ENCODE measurements around the gene HBE1. TPM values are rescaled to one million over a fixed set of nuclear protein-coding genes. Genes with fewer than 3 reads are reported as not detected.

The HBE1 gene
- polyA plus RNA-seq, 3 donors = not detected

DNA sequence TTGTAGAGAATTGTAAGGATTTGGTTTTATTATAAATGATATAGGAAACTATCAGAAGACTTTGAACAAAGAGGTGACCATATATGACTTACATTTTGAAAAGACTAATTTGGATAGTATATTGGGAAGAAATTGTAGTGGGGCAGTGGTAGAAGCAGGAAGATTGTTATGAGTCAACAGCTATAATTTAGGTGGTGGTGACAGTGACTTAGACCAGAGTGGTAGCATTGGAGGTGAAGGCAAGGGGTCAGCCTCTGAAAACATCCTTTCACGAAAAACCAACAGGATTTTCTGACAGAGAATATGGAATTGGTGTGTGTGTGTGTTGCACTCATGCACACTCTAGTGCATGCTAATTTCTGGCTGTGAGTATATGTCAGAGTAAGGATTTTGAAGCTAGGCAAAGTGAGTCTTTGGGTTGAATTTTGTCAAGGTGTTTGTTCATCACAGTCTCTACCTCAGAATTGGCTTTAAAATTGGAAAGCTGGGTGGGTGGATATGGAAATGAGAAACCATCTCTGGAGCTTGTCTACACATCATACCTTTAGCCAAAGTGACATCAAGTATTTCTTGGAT is 8.2 kb upstream of the HBE1 start:
- Histone ChIP-seq H4K20me1 (ENCODE audit: insufficient read depth, low read length) (no peaks in the 10 kb centered on the region), H3K79me2 (ENCODE audit: insufficient read depth, low read length) (no peaks in the 10 kb centered on the region), H3K9ac (ENCODE audit: insufficient read depth, low read length, poor library complexity, severe bottlenecking) (no peak overlapping the region), H2AFZ (ENCODE audit: insufficient read depth, low read depth, low read length, poor library complexity, severe bottlenecking) (no peak overlapping the region), H3K4me3 (replicated peaks in 1 of 3; ENCODE audit: low read depth in 2 of 3, low read length in 3 of 3) (no peak overlapping the region), H3K36me3 (replicated peaks in 1 of 2; ENCODE audit: control insufficient read depth in 1 of 2, insufficient read depth in 2 of 2, low read length in 2 of 2) (no peaks in the 10 kb centered on the region), H3K9me3 (replicated peaks in 1 of 2; ENCODE audit: control insufficient read depth in 1 of 2, insufficient read depth in 1 of 2, low read length in 2 of 2) (no peaks in the 10 kb centered on the region), H3K4me2 (replicated peaks; ENCODE audit: extremely low read depth, low read length, poor library complexity, severe bottlenecking) (no peak overlapping the region), H3K27me3 (ENCODE audit: control insufficient read depth in 2 of 2, insufficient read depth in 2 of 2, low read length in 2 of 2) (no peaks in the 10 kb centered on the region), H3K4me1 (ENCODE audit: control insufficient read depth in 1 of 2, insufficient read depth in 2 of 2, low read length in 2 of 2) (peaks cover 0 to 4% of the 10 kb centered on the region in 2 donors), H3K27ac (ENCODE audit: low read depth in 1 of 2, low read length in 2 of 2) (no peak overlapping the region)
- Mint-ChIP-seq H3K27ac (no peak overlapping the region), H3K4me3 (no peak overlapping the region), H3K36me3 (no peaks in the 10 kb centered on the region), H3K4me1 (peaks cover 4% of the 10 kb centered on the region), H3K9me3 (peaks cover 0 to 2% (median 0%) of the 10 kb centered on the region in 7 donors), H3K27me3 (ENCODE audit: low read depth in 3 of 3) (peaks cover 0 to 3% (median 0%) of the 10 kb centered on the region in 3 donors)
- 100% methylated on average over 1 of the region's 1 CpG for WGBS (ENCODE audit: insufficient coverage)
- intact Hi-C loops (cut with micrococcal nuclease) = no loop called here
- no peak for DNase-seq
- TF ChIP-seq, protein P1, sequence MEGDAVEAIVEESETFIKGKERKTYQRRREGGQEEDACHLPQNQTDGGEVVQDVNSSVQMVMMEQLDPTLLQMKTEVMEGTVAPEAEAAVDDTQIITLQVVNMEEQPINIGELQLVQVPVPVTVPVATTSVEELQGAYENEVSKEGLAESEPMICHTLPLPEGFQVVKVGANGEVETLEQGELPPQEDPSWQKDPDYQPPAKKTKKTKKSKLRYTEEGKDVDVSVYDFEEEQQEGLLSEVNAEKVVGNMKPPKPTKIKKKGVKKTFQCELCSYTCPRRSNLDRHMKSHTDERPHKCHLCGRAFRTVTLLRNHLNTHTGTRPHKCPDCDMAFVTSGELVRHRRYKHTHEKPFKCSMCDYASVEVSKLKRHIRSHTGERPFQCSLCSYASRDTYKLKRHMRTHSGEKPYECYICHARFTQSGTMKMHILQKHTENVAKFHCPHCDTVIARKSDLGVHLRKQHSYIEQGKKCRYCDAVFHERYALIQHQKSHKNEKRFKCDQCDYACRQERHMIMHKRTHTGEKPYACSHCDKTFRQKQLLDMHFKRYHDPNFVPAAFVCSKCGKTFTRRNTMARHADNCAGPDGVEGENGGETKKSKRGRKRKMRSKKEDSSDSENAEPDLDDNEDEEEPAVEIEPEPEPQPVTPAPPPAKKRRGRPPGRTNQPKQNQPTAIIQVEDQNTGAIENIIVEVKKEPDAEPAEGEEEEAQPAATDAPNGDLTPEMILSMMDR (IDR thresholded peaks at IDR 0.05) = no peak

DNA sequence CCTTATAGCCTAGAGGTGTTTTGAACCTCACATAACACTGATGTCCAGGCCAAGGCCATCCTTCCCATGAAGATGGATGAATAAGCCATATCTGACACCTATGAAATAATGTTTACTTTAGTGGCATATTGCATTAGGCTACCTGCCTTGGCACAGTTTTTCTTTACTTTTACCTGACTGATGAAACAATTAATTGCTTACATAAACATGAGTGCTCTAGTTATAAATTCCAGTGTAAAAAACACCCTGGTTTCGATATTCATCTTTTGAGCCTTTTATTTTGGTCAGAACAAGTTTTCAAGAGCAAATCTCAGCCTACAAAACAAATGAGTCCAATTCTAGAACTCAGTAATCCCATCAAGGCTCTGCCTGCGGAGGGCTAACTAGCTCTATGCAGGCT is 7.0 kb upstream of the HBE1 start:
- H3K27me3 Mint-ChIP-seq (ENCODE audit: low read depth in 3 of 3) = peaks cover 0 to 3% (median 0%) of the 10 kb centered on the region in 3 donors
- TF ChIP-seq, protein P1 (IDR thresholded peaks at IDR 0.05) = no peak
- DNase-seq = no peak
- H3K4me1 Mint-ChIP-seq = peaks cover 4% of the 10 kb centered on the region
- no peaks in the 10 kb centered on the region for H3K9me3 ChIP-seq (replicated peaks in 1 of 2; ENCODE audit: control insufficient read depth in 1 of 2, insufficient read depth in 1 of 2, low read length in 2 of 2)
- no peak overlapping the region for H3K4me3 ChIP-seq (replicated peaks in 1 of 3; ENCODE audit: low read depth in 2 of 3, low read length in 3 of 3)
- H2AFZ ChIP-seq (ENCODE audit: insufficient read depth, low read depth, low read length, poor library complexity, severe bottlenecking) = no peak overlapping the region
- no peak overlapping the region for H3K27ac Mint-ChIP-seq
- H3K9me3 Mint-ChIP-seq = peaks cover 0 to 2% (median 0%) of the 10 kb centered on the region in 7 donors
- H3K9ac ChIP-seq (ENCODE audit: insufficient read depth, low read length, poor library complexity, severe bottlenecking) = no peak overlapping the region
- WGBS (ENCODE audit: insufficient coverage) = 75% methylated on average over 1 of the region's 2 CpGs
- no peaks in the 10 kb centered on the region for H4K20me1 ChIP-seq (ENCODE audit: insufficient read depth, low read length)
- intact Hi-C loops (cut with micrococcal nuclease) = no loop called here
- H3K27ac ChIP-seq (ENCODE audit: low read depth in 1 of 2, low read length in 2 of 2) = no peak overlapping the region
- no peaks in the 10 kb centered on the region for H3K79me2 ChIP-seq (ENCODE audit: insufficient read depth, low read length)
- no peaks in the 10 kb centered on the region for H3K36me3 Mint-ChIP-seq
- H3K27me3 ChIP-seq (ENCODE audit: control insufficient read depth in 2 of 2, insufficient read depth in 2 of 2, low read length in 2 of 2) = no peaks in the 10 kb centered on the region
- peaks cover 0 to 4% of the 10 kb centered on the region in 2 donors for H3K4me1 ChIP-seq (ENCODE audit: control insufficient read depth in 1 of 2, insufficient read depth in 2 of 2, low read length in 2 of 2)
- no peaks in the 10 kb centered on the region for H3K36me3 ChIP-seq (replicated peaks in 1 of 2; ENCODE audit: control insufficient read depth in 1 of 2, insufficient read depth in 2 of 2, low read length in 2 of 2)
- H3K4me2 ChIP-seq (replicated peaks; ENCODE audit: extremely low read depth, low read length, poor library complexity, severe bottlenecking) = no peak overlapping the region
- no peak overlapping the region for H3K4me3 Mint-ChIP-seq
